HepG2 (cell line): Measurements from ENCODE around the gene NSFL1C. TPM values are rescaled to one million over a fixed set of nuclear protein-coding genes. Genes with fewer than 3 reads are reported as not detected.
A peak's percentile ranks its signal among the peaks of the same experiment; 100 is the strongest.

Source experiments
- ATF1 ChIP-seq: IDR thresholded peaks from 2 replicates; pipeline ENCODE4 v1.6.1; 2016; ENCODE audit warnings: mild to moderate bottlenecking, control low read depth
- DNMT3B ChIP-seq: conservative IDR thresholded peaks from 2 replicates; pipeline ENCODE4 v1.6.1; 2016; ENCODE audit warnings: missing biosample characterization, control low read depth
- FIP1L1 ChIP-seq: fragments of 200-400 bp; formaldehyde crosslinking; IDR thresholded peaks from 2 replicates; pipeline ENCODE4 v1.6.1; 2018; ENCODE audit warnings: low read depth, mild to moderate bottlenecking, low read length, moderate library complexity, borderline replicate concordance; ENCODE audit not compliant: insufficient read depth
- FOXJ3 ChIP-seq: sonication (generic); formaldehyde crosslinking; IDR thresholded peaks from 2 replicates; pipeline ENCODE4 v1.4.0; 2020; ENCODE audit warnings: missing genetic modification reagents, mild to moderate bottlenecking, borderline replicate concordance
- HNF4G ChIP-seq, 2 experiments: sonication (generic) in 1 of 2; formaldehyde crosslinking in 1 of 2; IDR thresholded peaks; 2 replicates each; pipeline versions ENCODE4 v1.4.0 to v1.6.1; 2011 to 2020; ENCODE audit warnings: borderline replicate concordance in 2 of 2, low read depth in 2 of 2, mild to moderate bottlenecking in 2 of 2, low read length in 1 of 2, missing genetic modification reagents in 1 of 2, moderate library complexity in 1 of 2
- MIER2 ChIP-seq: IDR thresholded peaks from 2 replicates; pipeline ENCODE4 v1.6.1; 2016; ENCODE audit warnings: missing biosample characterization, missing genetic modification reagents
- MTA1 ChIP-seq: sonication (generic); formaldehyde crosslinking; IDR thresholded peaks from 2 replicates; pipeline ENCODE4 v1.4.0; 2020; ENCODE audit warnings: missing genetic modification reagents, mild to moderate bottlenecking, borderline replicate concordance
- NFIB ChIP-seq: sonication (generic); formaldehyde crosslinking; IDR thresholded peaks from 2 replicates; pipeline ENCODE4 v1.9.0; 2021; ENCODE audit warnings: missing genetic modification reagents, mild to moderate bottlenecking, borderline replicate concordance
- RFX1 ChIP-seq: fragments of 450-650 bp; IDR thresholded peaks from 2 replicates; pipeline ENCODE4 v1.6.1; 2017
- RXRA ChIP-seq: sonication (generic); formaldehyde crosslinking; IDR thresholded peaks from 2 replicates; pipeline ENCODE4 v1.5.1; 2020; ENCODE audit warnings: missing genetic modification reagents
- SMAD1 ChIP-seq: sonication (generic); formaldehyde crosslinking; IDR thresholded peaks from 2 replicates; pipeline ENCODE4 v1.4.0; 2020; ENCODE audit warnings: missing genetic modification reagents, low read depth, mild to moderate bottlenecking, borderline replicate concordance
- SNAI1 ChIP-seq: sonication (generic); formaldehyde crosslinking; IDR thresholded peaks from 2 replicates; pipeline ENCODE4 v1.5.0; 2020; ENCODE audit warnings: mild to moderate bottlenecking, missing genetic modification reagents, borderline replicate concordance
- SP2 ChIP-seq: sonication (generic); formaldehyde crosslinking; IDR thresholded peaks from 2 replicates; pipeline ENCODE4 v1.5.1; 2020; ENCODE audit warnings: mild to moderate bottlenecking, missing genetic modification reagents
- U2AF2 ChIP-seq: fragments of 200-400 bp; formaldehyde crosslinking; IDR thresholded peaks from 2 replicates; pipeline ENCODE4 v1.6.1; 2017; ENCODE audit warnings: low read depth, mild to moderate bottlenecking, low read length
- ZNF577 ChIP-seq: sonication (generic); formaldehyde crosslinking; IDR thresholded peaks from 2 replicates; pipeline ENCODE4 v1.4.0; 2020; ENCODE audit warnings: mild to moderate bottlenecking, low read depth, missing genetic modification reagents, borderline replicate concordance
- polyA plus RNA-seq, 8 experiments: library from polyadenylated mRNA; depleted of rRNA in 3 of 8; stranded (reverse) in 7 of 8; unstranded in 1 of 8; fragments of >200 nt; fragmentation: Illumina TruSeq in 4 of 8; extraction: Trizol in 4 of 8; gene quantifications; 2 replicates each; pipeline versions ENCODE4 v1.2.1 to v1.2.3, GENCODE V29; 2011 to 2016; ENCODE audit warnings: low read depth in 4 of 8, missing spikeins in 1 of 8, mixed read lengths in 1 of 8; ENCODE audit not compliant: insufficient read depth in 1 of 8
- total RNA-seq, 5 experiments: library from RNA; depleted of rRNA; stranded (reverse); fragments of >200 nt; fragmentation: Illumina TruSeq; extraction: Trizol; gene quantifications; 2 replicates each; pipeline ENCODE4 v1.2.3, GENCODE V29; 2016; ENCODE audit warnings: low read depth in 1 of 5
- TF ChIP-seq, protein P1 (sequence below): fragments of 450-650 bp; IDR thresholded peaks from 2 replicates; pipeline ENCODE4 v1.6.1; 2016
- TF ChIP-seq, protein P2 (sequence below): sonication (generic); formaldehyde crosslinking; conservative IDR thresholded peaks from 2 replicates; pipeline ENCODE4 v1.8.0; 2022; ENCODE audit warnings: mild to moderate bottlenecking, moderate library complexity, missing genetic modification reagents
- TF ChIP-seq, protein P3 (sequence below): sonication (generic); formaldehyde crosslinking; IDR thresholded peaks from 2 replicates; pipeline ENCODE4 v1.8.0; 2022; ENCODE audit warnings: low read depth, missing genetic modification reagents
- TF ChIP-seq, protein P4 (sequence below), 2 experiments: sonication (generic) in 1 of 2; formaldehyde crosslinking in 1 of 2; IDR thresholded peaks; 2 replicates each; pipeline versions ENCODE4 v1.4.0 to v1.6.1; 2016 to 2020; ENCODE audit warnings: borderline replicate concordance in 1 of 2, low read depth in 1 of 2, mild to moderate bottlenecking in 1 of 2, missing genetic modification reagents in 1 of 2

The NSFL1C gene
- total and polyA plus RNA-seq, 2 of the 13 experiments (the other 11 are each of a cell fraction or from before 2014, with no cell fraction given): 22.9 to 62.7 TPM

DNA sequence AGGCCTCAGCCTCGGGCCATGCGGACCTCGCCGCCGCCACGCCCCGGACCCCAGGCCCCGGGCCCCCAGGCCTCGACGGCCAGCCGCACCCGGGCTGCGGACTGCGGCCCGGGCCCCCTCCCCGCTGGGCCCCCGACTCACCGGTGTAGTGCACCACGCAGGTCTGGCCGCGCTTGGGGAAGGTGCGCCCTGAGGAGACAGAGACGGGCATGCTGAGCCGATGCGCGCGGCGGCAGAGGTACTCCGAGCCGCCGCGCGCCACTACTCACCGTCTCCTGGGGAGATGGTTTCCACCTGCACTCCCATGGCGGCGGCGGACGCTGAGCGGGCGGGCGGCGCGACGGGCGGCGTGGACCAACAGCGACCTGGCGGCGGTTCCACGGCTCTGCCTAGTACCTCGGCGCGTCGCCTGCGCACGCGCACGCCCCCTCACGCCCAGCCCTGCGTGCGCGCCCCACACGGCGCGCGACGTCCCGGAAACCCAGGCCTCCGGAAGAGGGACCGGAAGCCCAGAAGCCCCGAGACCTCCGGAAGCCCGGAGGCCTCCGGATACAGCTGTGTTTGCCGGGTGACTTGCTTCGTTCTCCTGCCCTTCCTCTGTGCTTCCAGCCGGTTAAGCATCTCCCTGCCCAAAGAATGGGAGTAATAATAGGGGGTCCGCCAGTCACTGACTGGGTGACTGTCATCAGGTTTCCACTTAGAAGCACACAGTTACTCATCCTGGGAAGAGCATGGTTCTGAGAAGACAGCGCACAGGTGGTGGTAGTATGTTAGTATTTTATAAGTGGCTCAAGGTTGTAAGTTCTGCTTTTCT lies 73.7 kb downstream of the NSFL1C start, which contains the start of gene FKBP1A (continued):
- TF ChIP-seq HNF4G (IDR thresholded peaks at IDR 0.05; ENCODE audit: borderline replicate concordance, low read depth, low read length) (no peak), HNF4G (CRISPR knock-in tag; IDR thresholded peaks at IDR 0.05; ENCODE audit: borderline replicate concordance, low read depth) (no peak; the same call in 1 of the 2 replicates), FIP1L1 (no peak), SP2 (peak; percentile 68), FOXJ3 (CRISPR knock-in tag) (no peak), ATF1 (CRISPR knock-in tag) (no peak), MTA1 (CRISPR knock-in tag) (no peak), RFX1 (no peak), U2AF2 (no peak), MIER2 (CRISPR knock-in tag) (no peak), DNMT3B (CRISPR knock-in tag) (no peak), SMAD1 (CRISPR knock-in tag) (no peak), ZNF577 (CRISPR knock-in tag) (no peak), RXRA (CRISPR knock-in tag) (peak; percentile 60; the same call in 1 of the 2 replicates), NFIB (CRISPR knock-in tag) (no peak), SNAI1 (CRISPR knock-in tag) (no peak)
- TF ChIP-seq, protein P1, sequence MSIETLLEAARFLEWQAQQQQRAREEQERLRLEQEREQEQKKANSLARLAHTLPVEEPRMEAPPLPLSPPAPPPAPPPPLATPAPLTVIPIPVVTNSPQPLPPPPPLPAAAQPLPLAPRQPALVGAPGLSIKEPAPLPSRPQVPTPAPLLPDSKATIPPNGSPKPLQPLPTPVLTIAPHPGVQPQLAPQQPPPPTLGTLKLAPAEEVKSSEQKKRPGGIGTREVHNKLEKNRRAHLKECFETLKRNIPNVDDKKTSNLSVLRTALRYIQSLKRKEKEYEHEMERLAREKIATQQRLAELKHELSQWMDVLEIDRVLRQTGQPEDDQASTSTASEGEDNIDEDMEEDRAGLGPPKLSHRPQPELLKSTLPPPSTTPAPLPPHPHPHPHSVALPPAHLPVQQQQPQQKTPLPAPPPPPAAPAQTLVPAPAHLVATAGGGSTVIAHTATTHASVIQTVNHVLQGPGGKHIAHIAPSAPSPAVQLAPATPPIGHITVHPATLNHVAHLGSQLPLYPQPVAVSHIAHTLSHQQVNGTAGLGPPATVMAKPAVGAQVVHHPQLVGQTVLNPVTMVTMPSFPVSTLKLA: peak; percentile 55
- TF ChIP-seq, protein P2, sequence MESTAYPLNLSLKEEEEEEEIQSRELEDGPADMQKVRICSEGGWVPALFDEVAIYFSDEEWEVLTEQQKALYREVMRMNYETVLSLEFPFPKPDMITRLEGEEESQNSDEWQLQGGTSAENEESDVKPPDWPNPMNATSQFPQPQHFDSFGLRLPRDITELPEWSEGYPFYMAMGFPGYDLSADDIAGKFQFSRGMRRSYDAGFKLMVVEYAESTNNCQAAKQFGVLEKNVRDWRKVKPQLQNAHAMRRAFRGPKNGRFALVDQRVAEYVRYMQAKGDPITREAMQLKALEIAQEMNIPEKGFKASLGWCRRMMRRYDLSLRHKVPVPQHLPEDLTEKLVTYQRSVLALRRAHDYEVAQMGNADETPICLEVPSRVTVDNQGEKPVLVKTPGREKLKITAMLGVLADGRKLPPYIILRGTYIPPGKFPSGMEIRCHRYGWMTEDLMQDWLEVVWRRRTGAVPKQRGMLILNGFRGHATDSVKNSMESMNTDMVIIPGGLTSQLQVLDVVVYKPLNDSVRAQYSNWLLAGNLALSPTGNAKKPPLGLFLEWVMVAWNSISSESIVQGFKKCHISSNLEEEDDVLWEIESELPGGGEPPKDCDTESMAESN (CRISPR knock-in tag): peak; percentile 87; the same call in 1 of the 2 replicates
- TF ChIP-seq, protein P3, sequence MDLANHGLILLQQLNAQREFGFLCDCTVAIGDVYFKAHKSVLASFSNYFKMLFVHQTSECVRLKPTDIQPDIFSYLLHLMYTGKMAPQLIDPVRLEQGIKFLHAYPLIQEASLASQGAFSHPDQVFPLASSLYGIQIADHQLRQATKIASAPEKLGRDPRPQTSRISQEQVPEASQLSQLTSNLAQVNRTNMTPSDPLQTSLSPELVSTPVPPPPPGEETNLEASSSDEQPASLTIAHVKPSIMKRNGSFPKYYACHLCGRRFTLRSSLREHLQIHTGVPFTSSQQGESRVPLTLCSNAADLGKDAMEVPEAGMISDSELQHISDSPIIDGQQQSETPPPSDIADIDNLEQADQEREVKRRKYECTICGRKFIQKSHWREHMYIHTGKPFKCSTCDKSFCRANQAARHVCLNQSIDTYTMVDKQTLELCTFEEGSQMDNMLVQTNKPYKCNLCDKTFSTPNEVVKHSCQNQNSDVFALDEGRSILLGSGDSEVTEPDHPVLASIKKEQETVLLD: no peak
- TF ChIP-seq, protein P4, sequence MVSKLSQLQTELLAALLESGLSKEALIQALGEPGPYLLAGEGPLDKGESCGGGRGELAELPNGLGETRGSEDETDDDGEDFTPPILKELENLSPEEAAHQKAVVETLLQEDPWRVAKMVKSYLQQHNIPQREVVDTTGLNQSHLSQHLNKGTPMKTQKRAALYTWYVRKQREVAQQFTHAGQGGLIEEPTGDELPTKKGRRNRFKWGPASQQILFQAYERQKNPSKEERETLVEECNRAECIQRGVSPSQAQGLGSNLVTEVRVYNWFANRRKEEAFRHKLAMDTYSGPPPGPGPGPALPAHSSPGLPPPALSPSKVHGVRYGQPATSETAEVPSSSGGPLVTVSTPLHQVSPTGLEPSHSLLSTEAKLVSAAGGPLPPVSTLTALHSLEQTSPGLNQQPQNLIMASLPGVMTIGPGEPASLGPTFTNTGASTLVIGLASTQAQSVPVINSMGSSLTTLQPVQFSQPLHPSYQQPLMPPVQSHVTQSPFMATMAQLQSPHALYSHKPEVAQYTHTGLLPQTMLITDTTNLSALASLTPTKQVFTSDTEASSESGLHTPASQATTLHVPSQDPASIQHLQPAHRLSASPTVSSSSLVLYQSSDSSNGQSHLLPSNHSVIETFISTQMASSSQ (IDR thresholded peaks at IDR 0.05; ENCODE audit: low read depth): peak; percentile 38; the same call in 1 of the 2 replicates
- TF ChIP-seq, protein P4 (CRISPR knock-in tag; IDR thresholded peaks at IDR 0.05; ENCODE audit: borderline replicate concordance): peak; percentile 80
